Caco-2 (cell line): ENCODE measurements around the gene PDSS2. TPM values are rescaled to one million over a fixed set of nuclear protein-coding genes. Genes with fewer than 3 reads are reported as not detected.

ENCODE experiments used
- BruUV-seq: library from RNA; stranded (reverse); fragments of 400-500 nt; replicated peaks from 2 replicates; lab custom pipeline; 2021; lab: Mats Ljungman, UMichigan
- CTCF ChIA-PET: fragments of 300-600 bp; sonication (Branson Sonifier 250); formaldehyde crosslinking; loops from one replicate; lab custom pipeline; 2022; ENCODE audit warnings: antibody characterized with exemption; lab: Charles Lee
- POLR2A ChIA-PET: fragments of 300-600 bp; sonication (Branson Sonifier 250); formaldehyde crosslinking; loops from one replicate; lab custom pipeline; 2022; ENCODE audit warnings: antibody characterized with exemption; lab: Charles Lee
- DNase-seq, 2 experiments: peaks; one replicate each; pipeline versions ENCODE4 v3.0.0 to v3.0.0-alpha.2; 2020 to 2022
- H3K27me3 ChIP-seq: replicated peaks from 2 replicates; pipeline ENCODE4 v1.6.0; 2011; ENCODE audit warnings: low read length; ENCODE audit not compliant: control insufficient read depth, insufficient read depth
- H3K36me3 ChIP-seq: 2 replicates; pipeline ENCODE4 v1.5.1; 2011; ENCODE audit warnings: low read length; ENCODE audit not compliant: control insufficient read depth, insufficient read depth
- H3K4me1 ChIP-seq: fragments of 250-450 bp; sonication (Bioruptor Pico); 2 replicates; pipeline ENCODE4 v1.5.1; 2020; ENCODE audit warnings: mild to moderate bottlenecking
- H3K4me3 ChIP-seq: 2 replicates; pipeline ENCODE4 v1.5.1; 2011; ENCODE audit warnings: low read depth, mild to moderate bottlenecking, control low read depth, low read length
- H3K9me3 ChIP-seq: fragments of 250-450 bp; sonication (Bioruptor Pico); 2 replicates; pipeline ENCODE4 v1.5.1; 2020; ENCODE audit warnings: mild to moderate bottlenecking, moderate library complexity
- H3K27ac Mint-ChIP-seq: one replicate; pipeline ENCODE4 v1.8.0; 2022; ENCODE audit warnings: mixed read lengths; ENCODE audit not compliant: unreplicated experiment
- H3K27me3 Mint-ChIP-seq: one replicate; pipeline ENCODE4 v1.8.0; 2022; ENCODE audit warnings: mixed read lengths; ENCODE audit not compliant: insufficient read depth, unreplicated experiment
- H3K36me3 Mint-ChIP-seq: one replicate; pipeline ENCODE4 v1.8.0; 2022; ENCODE audit warnings: mild to moderate bottlenecking, mixed read lengths; ENCODE audit not compliant: insufficient read depth, unreplicated experiment
- H3K4me1 Mint-ChIP-seq: one replicate; pipeline ENCODE4 v1.8.0; 2022; ENCODE audit warnings: low read depth, mixed read lengths; ENCODE audit not compliant: unreplicated experiment
- H3K4me3 Mint-ChIP-seq: one replicate; pipeline ENCODE4 v1.8.0; 2022; ENCODE audit warnings: mild to moderate bottlenecking, moderate library complexity, mixed read lengths; ENCODE audit not compliant: unreplicated experiment
- H3K9me3 Mint-ChIP-seq: one replicate; pipeline ENCODE4 v1.8.0; 2022; ENCODE audit warnings: mixed read lengths; ENCODE audit not compliant: unreplicated experiment
- intact Hi-C: fragments of 100-400 bp; cut with micrococcal nuclease; formaldehyde crosslinking; loops from one replicate; pipeline ENCODE4 v1.10.0; 2022; ENCODE audit not compliant: unreplicated experiment
- total RNA-seq: library from RNA; stranded (reverse); gene quantifications from 2 replicates; pipeline ENCODE4 v1.2.3, GENCODE V29; 2022
- TF ChIP-seq, protein P1 (sequence below), 2 experiments: fragments of 200-600 bp in 1 of 2; IDR thresholded peaks; 1 replicate in 1 of 2; 2 replicates in 1 of 2; pipeline versions ENCODE4 v1.5.1 to v1.8.0; 2011 to 2022; ENCODE audit warnings: antibody characterized with exemption in 1 of 2, control low read depth in 1 of 2, inconsistent platforms in 1 of 2, low read depth in 1 of 2, low read length in 1 of 2, mild to moderate bottlenecking in 1 of 2, moderate library complexity in 1 of 2; ENCODE audit not compliant: insufficient read depth in 1 of 2, severe bottlenecking in 1 of 2, unreplicated experiment in 1 of 2

The PDSS2 gene
- total RNA-seq, 1 experiment from 2014 or later, result 10.3 TPM

DNA sequence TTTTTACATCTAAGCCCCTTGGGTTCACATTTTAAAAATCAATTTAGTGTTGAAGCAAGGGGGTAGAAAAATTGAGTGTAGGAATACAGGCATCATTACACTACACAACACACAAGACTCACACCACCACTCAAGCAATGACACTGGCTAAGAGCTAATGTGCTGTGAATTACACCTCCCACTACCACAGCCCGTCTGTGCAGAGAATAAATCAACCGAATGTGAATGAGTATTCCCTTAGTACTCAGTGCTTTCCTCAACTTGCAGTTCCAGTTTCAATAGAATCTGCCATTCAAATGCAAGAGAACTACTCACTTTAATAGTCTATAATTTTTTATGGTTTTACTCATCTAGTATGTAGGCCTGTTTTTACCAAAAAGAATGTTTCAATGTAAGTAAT, 114.4 kb downstream of the PDSS2 start:
- ChIA-PET POLR2A (no interaction called here), CTCF (no interaction called here)
- Histone ChIP-seq H3K4me1 (no peaks in the 10 kb centered on the region), H3K9me3 (no peaks in the 10 kb centered on the region), H3K27me3 (no peaks in the 10 kb centered on the region), H3K36me3 (no peaks in the 10 kb centered on the region), H3K4me3 (no peak overlapping the region)
- intact Hi-C loops, result no loop called here
- Mint-ChIP-seq H3K4me1 (no peaks in the 10 kb centered on the region), H3K27ac (no peak overlapping the region), H3K36me3 (no peaks in the 10 kb centered on the region), H3K4me3 (no peak overlapping the region), H3K27me3 (no peaks in the 10 kb centered on the region), H3K9me3 (no peaks in the 10 kb centered on the region)
- no peak for DNase-seq
- TF ChIP-seq, protein P1, sequence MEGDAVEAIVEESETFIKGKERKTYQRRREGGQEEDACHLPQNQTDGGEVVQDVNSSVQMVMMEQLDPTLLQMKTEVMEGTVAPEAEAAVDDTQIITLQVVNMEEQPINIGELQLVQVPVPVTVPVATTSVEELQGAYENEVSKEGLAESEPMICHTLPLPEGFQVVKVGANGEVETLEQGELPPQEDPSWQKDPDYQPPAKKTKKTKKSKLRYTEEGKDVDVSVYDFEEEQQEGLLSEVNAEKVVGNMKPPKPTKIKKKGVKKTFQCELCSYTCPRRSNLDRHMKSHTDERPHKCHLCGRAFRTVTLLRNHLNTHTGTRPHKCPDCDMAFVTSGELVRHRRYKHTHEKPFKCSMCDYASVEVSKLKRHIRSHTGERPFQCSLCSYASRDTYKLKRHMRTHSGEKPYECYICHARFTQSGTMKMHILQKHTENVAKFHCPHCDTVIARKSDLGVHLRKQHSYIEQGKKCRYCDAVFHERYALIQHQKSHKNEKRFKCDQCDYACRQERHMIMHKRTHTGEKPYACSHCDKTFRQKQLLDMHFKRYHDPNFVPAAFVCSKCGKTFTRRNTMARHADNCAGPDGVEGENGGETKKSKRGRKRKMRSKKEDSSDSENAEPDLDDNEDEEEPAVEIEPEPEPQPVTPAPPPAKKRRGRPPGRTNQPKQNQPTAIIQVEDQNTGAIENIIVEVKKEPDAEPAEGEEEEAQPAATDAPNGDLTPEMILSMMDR (IDR thresholded peaks at IDR 0.05; ENCODE audit: insufficient read depth in 1 of 2, low read depth in 1 of 2, low read length in 1 of 2, severe bottlenecking in 1 of 2, unreplicated experiment in 1 of 2), result no peak
- BruUV-seq, result no TSS peak

DNA sequence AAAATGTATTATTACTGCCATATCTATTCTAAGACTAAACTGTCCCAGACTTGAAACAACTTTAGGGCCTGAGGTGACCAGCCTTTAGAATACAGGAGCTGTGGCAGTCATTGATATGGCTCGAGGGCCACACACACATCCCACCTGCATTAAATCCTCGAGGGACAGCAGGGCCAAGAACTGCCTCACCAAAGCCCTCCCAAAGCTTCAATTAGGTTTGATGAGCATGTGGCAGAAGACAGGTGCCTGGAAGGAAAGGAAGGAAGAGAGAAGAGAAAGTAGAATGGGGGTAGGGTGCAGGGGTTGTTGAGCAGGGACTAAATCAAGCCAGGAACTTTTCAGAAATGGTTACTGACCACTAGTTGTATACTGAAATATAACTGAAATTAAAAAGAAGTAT, 115.0 kb downstream of the PDSS2 start:
- H3K4me3 Mint-ChIP-seq, result no peak overlapping the region
- H3K36me3 Mint-ChIP-seq, result no peaks in the 10 kb centered on the region
- CTCF ChIA-PET, result no interaction called here
- TF ChIP-seq, protein P1 (IDR thresholded peaks at IDR 0.05; ENCODE audit: insufficient read depth in 1 of 2, low read depth in 1 of 2, low read length in 1 of 2, severe bottlenecking in 1 of 2, unreplicated experiment in 1 of 2), result no peak
- Histone ChIP-seq H3K4me1 (no peaks in the 10 kb centered on the region), H3K4me3 (no peak overlapping the region), H3K36me3 (no peaks in the 10 kb centered on the region), H3K27me3 (no peaks in the 10 kb centered on the region), H3K9me3 (no peaks in the 10 kb centered on the region)
- POLR2A ChIA-PET, result no interaction called here
- no peak for DNase-seq
- intact Hi-C loops, result no loop called here
- BruUV-seq, result no TSS peak
- no peaks in the 10 kb centered on the region for H3K27me3 Mint-ChIP-seq
- no peaks in the 10 kb centered on the region for H3K9me3 Mint-ChIP-seq
- no peaks in the 10 kb centered on the region for H3K4me1 Mint-ChIP-seq
- no peak overlapping the region for H3K27ac Mint-ChIP-seq

DNA sequence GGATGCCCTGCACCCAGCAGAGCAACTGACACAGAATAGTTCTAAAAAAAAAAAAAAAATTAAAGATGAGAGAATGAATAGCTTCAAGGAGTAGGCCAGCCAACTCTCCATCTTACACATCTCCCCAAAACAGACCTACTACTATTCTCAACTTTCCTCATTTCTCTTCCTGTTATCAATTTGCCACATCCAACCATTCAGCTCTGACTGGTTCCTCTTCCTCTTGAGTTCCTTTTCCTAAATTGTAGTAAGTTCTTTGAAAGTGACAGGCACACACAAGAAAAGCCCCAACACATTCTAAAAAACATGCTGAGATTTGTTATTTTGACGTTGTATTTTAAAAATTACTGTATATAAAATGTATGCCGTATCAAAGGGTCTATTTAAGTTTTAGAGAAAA, 117.2 kb downstream of the PDSS2 start:
- no peaks in the 10 kb centered on the region for H3K36me3 ChIP-seq
- no peak overlapping the region for H3K4me3 Mint-ChIP-seq
- no peaks in the 10 kb centered on the region for H3K36me3 Mint-ChIP-seq
- H3K4me1 ChIP-seq, result peaks cover 4% of the 10 kb centered on the region
- ChIA-PET POLR2A (interaction anchor here (0.6 to 0.7 kb wide), 2 partner anchors 76 to 116 kb away, joined by 4 to 5 read pairs; no protein-coding TSS in a partner anchor), CTCF (no interaction called here)
- no peak for DNase-seq
- intact Hi-C loops, result no loop called here
- no TSS peak for BruUV-seq
- no peaks in the 10 kb centered on the region for H3K9me3 Mint-ChIP-seq
- no peak overlapping the region for H3K4me3 ChIP-seq
- peaks cover 6% of the 10 kb centered on the region for H3K4me1 Mint-ChIP-seq
- TF ChIP-seq, protein P1 (IDR thresholded peaks at IDR 0.05; ENCODE audit: insufficient read depth in 1 of 2, low read depth in 1 of 2, low read length in 1 of 2, severe bottlenecking in 1 of 2, unreplicated experiment in 1 of 2), result no peak
- H3K27ac Mint-ChIP-seq, result no peak overlapping the region
- no peaks in the 10 kb centered on the region for H3K9me3 ChIP-seq
- no peaks in the 10 kb centered on the region for H3K27me3 ChIP-seq
- H3K27me3 Mint-ChIP-seq, result no peaks in the 10 kb centered on the region
